ENCODE measurements around the gene OR5K3.

The OR5K3 gene

GRCh38 chr3:98434412-98434811 is 43.9 kb downstream of the OR5K3 start:
- DNase-seq = no peak

DNA sequence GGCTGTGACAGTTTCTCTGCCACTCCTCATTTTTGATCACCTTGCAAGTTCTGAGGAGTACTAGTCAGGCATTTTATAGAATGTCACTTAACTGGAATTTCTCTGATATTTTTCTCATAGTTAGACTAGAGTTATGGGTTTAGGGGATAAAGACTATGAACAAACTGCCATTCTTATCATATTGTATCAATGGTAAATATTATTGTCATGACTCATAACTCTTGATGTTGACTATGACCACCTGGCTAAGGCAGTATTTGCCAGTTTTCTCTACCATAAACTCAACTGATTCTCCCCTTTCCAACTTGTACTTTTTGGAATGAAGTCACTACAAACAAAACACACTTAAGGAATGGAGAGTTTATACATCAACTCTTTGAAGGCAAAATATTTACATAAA is 49.8 kb downstream of the OR5K3 start:
- DNase-seq = no peak

Data from hematopoietic multipotent progenitor cell treated with erythropoietin and hydrocortisone succinate and interleukin-3 and kit ligand, for 6 days (in vitro differentiated cells).